Endometrium (tissue), 2 donors: ENCODE measurements around the gene MANEAL.

ENCODE experiments used
- FAIRE-seq: peaks from 2 replicates; lab custom pipeline; 2012; peaks lifted over from hg19 to GRCh38; lab: Jason Lieb, UNC
- donor health status: control.
- donor health status: control.

MANEAL gene

DNA sequence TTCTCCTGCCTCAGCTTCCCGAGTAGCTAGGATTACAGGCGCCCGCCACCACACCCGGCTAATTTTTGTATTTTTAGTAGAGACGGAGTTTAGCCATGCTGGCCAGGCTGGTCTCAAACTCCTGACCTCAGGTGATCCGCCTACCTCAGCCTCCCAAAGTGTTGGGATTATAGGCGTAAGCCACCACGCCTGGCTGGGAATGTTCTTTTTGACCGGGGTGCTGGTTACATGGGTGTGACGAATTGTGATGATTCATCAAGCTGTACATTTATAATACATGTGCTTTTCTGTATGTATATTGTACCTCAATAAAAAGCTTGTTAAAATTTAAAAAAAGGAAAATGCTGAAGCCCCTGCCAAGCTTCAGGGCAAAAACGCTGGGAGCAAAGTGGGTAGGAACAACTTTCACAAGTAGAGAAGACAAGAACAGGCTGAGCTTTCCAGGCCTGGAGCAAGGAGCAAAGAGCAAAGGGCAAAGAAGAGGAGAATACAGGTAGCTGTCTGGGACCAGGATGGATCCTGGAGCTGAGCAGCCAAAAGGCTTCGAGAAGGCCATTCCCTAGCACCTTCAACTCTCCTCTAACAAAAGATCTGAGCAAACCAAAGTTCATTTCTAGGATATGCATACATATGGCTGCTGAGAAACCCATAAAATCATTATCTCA lies 34.9 kb downstream of the MANEAL start:
- no peak for FAIRE-seq

DNA sequence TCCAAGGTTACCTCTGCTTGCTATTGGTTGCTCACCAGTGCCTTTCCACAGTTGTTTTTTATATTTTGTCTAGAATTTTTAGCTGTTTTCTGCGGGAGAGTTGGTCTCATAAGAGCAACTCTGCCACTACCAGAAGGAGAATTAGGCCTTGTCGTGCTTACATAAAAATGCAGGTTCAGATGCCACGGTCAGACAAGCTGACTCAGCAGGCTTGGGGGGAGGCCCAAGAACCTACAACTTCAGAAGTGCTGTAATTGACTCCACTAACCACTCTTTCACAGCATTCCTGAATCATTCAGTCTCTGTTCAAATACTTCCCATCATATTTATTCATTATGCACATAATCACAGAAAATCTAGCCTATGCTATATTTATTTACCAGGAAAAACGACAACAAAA lies 37.5 kb downstream of the MANEAL start:
- FAIRE-seq = no peak

DNA sequence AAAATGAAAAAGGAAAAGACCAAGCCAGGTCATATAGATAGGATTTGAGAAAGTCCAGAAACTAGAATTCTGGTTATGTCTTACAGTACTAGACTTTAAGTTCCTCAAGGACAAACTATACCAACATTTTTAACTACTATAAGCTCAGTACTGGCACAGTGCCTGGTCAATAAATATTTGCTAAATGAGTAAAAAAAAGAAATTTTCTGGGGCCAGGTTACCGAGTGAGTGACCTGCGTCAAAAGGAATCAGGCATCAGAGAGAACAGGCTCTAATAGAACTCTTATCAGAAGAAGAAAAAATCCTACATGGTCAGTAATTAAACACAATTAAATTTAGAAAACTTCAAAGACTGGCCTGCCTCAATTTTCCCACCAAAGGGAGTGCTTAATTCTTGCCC lies 38.2 kb downstream of the MANEAL start:
- no peak for FAIRE-seq

DNA sequence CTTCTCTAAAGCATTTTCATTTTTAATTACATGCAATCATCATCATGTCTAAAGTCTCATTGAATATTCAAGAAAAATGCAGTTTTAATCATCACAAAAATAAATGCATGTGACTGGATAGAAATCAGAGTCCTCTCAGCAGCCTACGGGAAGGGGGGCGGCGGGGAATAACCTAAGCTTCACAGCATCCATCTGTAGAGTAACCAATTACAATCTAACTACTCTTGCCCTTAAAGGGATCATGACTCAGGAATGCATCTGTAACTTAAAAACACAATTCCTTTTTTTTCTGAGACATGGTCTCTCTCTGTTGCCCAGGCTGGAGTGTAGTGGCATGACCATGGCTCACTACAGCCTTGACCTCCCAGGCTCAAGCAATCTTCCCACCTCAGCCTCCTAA lies 43.1 kb downstream of the MANEAL start:
- FAIRE-seq = no peak

DNA sequence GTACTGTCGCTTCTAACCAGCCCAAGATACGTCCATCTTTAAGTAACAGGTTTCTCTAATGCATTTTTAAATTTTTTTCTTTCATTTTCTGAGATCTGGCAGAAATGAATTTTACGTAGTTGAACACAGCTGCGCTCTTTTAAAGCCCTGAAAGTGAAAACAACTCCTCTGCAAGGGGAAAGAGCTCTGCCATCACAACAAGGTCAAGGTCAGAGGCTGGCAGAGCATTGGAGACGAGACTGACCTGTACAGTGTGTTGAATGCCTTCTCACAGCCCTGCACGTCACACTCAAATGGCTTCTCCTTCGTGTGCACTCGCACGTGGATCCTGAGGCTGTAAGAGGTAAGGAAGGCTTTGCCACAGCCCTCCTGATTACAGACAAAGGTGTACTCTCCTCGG lies 46.0 kb downstream of the MANEAL start:
- FAIRE-seq = no peak

GRCh38 chr1:37840711-37841110 lies 47.1 kb downstream of the MANEAL start:
- no peak for FAIRE-seq

DNA sequence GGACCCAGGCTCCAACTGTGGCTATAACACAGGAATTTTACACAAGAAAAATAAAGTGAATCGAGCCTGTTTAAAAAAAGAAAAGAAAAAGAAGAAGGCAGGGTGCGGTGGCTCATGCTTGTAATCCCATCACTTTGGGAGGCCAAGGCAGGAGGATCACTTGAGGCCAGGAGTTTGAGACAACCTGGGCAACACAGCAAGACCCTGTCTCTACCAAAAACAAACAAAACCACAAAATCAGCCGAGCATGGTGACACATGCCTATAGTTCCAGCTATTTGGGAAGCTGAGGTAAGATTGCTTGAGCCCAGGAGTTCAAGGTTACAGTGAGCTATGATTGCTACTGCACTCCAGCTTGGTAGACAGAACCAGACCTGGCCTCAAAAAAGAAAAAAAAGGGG lies 48.0 kb downstream of the MANEAL start:
- FAIRE-seq = no peak

- no peak for FAIRE-seq
These were observed 50.9 kb downstream of the MANEAL start for GRCh38 chr1:37844536-37844935.

GRCh38 chr1:37845049-37845646 lies 51.5 kb downstream of the MANEAL start:
- no peak for FAIRE-seq

- no peak for FAIRE-seq
These were observed 52.1 kb downstream of the MANEAL start for GRCh38 chr1:37845786-37846185.

DNA sequence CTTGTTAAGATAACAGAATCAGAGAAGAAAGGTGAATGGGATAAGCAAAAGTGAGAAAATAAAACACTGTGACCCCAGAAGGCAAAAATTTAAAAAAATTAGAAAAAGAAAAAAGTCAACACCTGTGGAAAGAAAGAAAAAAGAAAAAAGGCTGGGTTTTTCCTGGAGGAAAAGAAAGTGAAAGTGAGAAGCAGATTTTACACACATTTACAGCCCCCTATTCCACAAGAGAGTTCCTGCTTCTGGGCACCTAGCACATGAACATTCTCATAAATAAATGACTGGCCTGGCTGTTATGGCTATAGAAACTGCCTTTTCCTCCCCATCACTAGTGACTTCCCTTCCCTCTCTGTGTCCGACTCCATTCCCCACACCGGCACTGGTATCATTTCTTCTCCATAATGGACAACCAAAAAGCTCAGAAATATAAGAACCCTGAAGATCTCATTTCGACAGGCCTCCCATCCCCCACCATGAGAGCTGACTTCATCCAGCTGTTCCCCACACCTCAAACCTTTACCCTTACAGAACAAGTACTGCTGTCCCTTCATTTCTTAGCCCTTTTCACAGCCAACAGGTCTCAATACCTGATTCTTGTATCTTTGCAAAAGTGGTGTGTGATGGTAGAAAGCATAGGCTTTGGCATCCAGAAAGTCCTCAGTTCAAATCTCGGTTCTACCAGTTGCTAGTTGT lies 53.1 kb downstream of the MANEAL start:
- no peak for FAIRE-seq

GRCh38 chr1:37849480-37849879 lies 55.8 kb downstream of the MANEAL start:
- no peak for FAIRE-seq

DNA sequence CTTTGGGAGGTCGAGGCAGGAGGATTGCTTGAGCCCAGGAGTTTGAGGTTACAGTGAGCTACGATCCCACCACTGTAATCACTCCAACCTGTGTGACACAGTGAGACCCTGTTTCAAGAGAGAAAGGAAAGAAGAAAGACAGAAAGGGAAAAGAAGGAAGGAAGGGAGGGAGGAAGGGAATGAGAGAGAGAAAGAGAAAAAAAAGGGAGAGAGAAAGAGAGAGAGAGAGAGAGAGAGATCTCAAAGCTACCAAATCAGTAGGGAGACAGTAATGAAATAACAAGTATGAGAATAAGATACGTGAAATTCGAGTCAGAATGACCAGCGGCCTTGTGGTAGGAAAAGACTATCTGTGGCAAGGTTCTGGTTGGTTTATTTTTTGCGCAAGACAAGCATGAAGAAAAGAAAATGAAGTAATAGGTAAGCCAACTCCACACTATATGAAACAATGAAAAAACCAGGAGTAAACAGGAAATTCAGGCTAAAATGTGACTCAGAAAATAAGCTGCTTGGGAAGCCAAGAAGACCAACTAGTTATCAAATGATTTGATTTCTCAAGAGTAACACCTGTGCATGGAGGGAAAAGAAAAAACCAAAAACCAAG lies 56.8 kb downstream of the MANEAL start:
- no peak for FAIRE-seq
